HG02623 (cell line): Measurements from ENCODE around the gene HPCAL4.

ENCODE experiments used
- ATAC-seq: cut with Tn5 transposase; IDR thresholded peaks from one replicate; pipeline ENCODE4 v1.9.1; 2021; ENCODE audit warnings: moderate library complexity; ENCODE audit not compliant: unreplicated experiment

Gene HPCAL4

DNA sequence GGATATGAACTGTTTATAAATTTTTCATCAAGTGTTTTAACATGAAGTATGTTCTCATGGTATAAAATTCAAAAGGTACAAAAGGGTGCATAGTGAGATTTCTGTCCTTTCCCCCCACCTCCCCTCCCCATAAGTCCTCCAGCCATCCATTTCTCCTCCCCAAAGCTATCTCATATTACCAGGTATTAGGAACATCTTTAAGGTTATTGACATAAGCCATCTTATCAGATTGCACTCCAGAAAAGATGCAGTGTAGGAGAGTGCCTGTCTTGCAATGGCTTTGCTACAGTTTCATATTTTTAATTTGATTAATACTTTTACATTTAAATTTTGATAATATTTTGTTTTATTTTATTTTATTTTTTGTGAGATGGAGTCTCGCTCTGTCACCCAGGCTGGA, 13.5 kb upstream of the HPCAL4 start:
- ATAC-seq = no peak

DNA sequence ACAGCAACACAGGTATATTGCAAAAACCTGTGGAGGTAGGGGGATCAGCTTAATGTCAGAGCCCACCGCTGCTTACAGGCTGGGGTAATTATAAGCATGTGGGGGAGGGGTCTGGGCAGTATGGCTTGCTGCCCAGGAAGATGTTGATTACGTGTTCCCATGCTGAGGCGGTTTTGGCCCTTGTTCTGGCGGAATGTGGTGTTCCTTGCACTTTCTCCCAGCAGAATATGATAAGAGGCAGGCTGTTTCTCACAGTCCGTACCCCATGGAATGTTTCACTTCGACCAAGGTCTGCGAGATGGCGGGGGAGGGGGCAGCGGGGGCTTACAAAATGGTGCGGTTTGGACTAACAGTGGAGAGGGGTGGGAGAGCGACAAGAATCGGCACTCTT, 9.8 kb upstream of the HPCAL4 start:
- no peak for ATAC-seq

DNA sequence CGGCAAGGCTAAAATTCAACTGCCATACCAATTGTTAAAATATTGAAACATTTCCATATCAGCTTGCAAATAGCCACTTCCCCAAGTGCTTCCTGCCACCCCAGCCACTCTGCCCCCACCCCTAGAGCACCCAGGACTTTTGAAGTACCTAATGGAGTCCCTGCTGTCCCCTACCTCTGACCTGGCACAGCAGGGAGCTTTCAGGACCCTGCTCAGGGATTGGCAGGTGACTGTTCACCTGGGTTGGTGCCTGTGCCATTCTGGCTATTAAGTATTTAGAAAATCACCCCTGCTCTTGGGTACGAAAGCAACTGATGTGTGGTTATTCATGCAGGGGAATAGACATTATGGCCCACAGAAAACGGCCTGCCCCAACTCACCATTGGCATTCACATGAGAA, 9.1 kb upstream of the HPCAL4 start:
- no peak for ATAC-seq

DNA sequence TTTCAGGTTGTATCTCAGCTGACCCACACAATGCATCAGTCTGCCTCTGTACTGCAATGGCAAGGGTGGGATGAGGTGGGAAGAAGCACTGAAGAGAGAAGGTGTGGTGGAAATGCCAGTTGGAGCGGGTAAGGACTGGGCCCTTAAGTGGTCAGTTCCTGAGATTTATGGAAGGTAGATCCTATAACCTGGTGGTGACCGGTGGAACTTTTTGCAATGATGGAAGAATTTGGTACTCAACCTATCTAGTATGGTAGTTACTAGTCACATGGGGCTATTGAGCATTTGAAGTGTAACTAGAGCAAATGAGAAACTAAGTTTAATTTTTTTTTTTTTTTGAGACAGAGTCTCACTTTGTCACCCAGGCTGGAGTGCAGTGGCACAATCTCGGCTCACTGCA, 8.2 kb upstream of the HPCAL4 start:
- ATAC-seq = no peak

DNA sequence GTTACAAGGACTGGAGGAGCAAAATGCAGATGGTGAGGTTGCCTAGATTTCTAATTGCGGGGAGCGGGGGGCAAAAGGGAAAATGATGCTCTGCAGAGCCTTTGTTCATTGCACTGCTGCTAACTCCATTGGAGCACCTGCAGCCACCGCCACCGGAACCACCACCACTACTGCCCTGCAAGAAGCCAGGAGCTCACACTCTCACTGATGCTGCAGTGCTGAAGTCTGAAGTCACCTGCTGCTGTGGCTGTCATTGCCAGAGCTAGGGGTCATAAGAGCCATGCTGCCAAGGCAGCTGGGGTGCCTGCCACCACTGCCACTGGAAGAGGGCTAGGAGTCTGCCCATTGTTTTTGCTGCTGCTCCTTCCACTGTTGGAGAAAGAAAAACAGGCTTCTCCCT, 7.3 kb upstream of the HPCAL4 start:
- ATAC-seq = no peak

DNA sequence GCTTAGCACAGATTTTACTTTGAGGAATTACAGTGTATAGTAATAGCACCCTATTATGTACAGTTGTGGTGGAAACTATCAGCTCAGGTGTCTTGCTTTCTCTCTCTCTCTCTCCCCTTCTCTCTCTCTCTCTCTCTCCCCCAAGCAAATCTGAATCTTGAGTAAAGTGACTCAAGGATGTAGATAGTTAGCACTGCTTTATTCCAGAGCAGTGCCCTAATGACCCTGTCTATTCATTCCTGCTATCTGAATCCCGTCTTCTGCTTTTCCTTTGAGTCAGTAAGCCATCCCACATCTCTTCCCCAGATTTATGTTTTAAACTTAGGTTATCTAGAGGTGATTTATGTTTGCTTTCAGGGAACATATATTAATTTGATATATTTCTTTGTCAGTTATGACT, 5.2 kb upstream of the HPCAL4 start:
- no peak for ATAC-seq

DNA sequence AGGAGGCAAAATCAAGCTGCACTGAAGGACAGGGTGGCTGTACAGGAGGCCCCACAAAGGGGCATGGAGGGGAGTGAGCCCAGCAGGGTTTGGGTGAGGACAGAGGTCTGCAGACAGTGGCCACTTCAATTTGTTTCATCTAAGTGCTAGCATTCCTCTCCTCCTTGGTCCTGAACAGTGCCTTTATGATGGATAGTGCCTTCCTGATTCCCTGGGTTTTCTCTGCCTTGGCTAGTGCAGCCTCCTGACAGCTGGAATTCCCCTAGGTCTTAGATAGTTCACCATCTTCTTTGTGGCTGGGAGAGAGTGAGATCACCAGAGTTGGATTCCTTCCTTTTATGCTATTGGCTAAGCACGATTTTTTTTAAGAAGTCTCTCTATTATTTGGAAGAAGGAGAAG, 3.8 kb upstream of the HPCAL4 start:
- no peak for ATAC-seq

DNA sequence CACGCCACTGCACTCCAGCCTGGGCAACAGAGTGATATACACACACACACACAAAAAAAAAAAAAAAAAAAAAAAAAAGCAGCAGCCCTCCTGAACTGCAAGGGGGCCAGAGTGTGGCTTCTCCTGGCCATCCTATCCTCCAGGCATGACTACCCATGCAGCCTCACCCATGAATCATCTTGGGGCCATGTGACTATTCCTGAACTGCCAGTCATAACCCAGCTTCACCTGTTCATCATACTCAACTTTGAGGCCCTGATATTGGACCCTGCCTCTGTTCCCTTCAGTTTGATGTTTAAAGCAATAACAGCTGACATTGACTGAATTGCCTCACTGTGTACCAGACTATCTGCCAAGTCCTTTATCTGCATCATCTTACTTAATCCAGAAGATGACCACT, 2.8 kb upstream of the HPCAL4 start:
- ATAC-seq = no peak

DNA sequence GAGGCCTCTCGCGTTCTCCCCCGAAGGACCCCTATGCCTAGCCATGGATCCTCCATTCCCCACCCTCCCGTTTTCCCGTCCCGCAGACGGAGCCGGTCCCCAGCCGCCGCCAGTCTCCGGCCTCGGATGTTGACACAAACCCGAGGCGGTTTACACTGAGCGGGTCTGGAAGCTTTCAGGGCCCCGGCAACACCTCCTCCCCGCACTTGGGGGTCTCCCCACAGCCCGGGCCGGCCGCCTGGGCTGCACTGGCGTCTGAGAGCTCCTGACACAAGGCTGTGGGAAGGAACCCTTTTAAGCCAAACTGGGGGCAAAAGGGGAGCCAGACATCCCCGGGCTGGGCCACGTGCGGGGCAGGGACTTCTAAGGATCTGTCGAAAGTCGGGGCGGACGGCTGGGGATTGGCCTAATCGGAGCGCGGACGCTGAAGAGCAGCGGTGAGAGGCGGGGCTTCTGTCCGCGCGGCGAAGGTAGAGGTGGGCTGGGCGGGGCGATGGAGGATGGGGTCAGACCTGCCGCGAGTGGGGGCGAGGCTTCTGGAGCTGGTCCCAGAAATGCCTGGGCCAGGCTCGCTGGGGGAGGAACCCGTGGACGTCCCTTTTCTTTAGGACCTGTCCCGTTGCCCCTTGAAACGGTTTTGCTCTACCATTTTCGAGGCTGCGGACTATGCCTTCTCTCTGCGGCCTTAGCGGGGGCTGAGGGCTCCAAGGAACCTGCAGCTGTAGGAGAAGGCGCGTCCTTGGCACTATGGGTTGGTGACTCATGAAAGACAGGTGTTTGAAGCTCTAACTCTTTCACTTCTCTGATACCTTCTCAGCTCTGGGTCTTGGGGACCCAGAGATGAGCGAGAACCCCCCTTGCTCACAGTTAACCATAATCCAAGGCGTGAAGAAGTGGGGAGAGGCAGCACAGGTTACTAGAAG, 1.2 kb upstream of the HPCAL4 start:
- no peak for ATAC-seq

DNA sequence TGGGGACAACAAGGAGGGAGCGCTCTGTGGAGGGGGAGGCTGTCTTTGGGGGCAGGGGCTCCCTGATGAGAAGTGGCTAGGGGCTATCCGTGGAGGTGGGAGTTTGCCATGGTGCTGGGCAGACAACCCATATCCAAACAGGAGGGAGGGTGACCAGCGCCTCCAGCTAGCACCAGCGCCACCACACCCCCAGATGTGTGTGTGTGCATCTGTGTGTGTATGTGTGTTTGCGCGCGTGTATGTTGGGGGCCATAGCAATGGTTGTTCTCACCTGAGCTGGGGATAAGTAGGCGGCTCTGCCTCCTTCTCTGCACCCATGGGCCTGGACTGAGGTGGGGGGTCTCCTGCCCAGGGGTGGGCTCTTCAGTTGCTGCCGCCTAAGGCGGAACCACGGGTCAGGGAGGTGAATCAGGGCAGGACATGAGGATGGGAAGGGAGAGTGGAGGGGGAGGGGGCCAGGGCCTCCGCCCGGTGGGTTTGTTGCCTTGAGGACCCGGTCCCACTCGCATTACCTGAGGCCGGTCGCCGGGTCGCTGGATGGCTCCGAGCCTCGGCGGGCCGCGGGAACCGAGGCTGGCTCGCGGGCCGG, 345 bp downstream of the HPCAL4 start:
- no peak for ATAC-seq

DNA sequence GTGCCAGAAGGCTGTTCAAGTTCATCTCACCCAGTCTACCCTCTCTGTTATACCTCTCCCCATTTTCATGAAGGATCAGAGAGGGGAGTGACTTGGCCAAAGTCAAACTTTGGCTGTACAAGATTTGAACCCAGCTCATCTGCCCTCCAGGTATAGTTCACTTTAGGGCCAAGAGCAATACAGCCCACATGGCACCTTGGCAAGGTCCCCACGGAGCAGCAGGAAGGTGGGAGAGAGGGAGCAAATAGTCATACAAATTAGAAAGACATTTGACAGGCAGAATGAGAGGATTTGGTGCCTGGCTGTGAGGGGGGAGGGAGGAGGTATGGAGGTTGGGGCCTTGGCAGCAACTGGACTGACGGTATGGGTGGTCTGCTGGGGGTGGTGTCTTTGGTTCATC, 1.0 kb downstream of the HPCAL4 start:
- no peak for ATAC-seq

DNA sequence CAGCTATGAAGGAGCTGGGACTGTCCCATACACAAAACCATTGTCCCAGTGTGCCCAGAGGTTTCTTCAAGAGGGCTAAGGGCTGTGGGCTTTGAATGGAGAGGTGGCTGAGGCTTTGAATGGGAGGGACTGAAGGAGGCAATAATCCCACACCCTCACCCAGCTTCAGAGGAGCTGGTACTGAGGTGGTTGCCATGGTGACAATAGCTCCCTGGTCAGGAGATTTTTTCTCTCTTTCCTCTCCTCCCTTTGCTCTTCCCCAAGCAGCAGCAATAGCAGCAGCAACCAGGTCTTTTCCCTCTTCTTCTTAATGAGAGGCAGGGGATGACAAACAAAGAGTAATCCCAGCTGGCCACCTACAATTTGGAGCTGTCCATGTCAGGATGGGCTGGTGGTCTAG, 1.6 kb downstream of the HPCAL4 start:
- ATAC-seq = no peak

DNA sequence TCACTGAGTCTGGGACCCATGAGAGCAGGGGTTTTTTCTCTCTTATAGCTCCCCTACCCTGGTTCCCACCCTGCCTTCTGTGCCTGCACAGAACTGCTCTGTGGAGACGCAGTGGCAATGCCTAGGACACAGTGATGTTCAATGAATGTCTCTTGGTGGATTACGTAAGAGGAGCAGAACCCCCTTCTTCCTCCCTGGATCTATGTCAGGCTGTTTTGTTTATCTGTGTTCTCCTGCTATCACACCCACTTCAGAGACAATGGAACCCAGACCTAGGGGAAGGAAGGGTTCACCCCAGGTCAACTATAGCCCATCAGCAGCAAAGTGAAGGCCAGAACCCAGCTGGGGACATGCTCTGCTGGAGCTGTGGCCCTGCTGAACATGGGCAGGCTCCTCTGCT, 2.0 kb downstream of the HPCAL4 start:
- ATAC-seq = no peak

DNA sequence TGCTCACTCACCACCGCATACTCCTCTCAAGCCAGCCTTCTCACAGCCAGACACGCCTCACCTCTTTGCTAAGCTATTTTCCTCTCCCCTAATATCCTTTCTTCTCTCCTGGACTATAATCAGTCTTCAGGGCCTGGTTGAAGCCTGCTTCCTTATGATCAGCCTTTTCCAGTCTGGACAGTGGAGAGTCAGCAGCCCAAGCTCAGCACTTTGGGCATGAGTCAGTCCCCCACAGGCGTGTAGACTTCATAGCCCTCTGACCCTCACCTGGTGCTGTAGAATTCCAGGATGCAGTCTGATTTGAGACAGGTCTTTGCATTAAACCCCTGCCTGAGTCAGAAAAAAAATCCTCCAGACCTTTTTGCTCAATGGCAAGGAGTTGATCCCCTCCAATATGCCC, 2.5 kb downstream of the HPCAL4 start:
- ATAC-seq = no peak

DNA sequence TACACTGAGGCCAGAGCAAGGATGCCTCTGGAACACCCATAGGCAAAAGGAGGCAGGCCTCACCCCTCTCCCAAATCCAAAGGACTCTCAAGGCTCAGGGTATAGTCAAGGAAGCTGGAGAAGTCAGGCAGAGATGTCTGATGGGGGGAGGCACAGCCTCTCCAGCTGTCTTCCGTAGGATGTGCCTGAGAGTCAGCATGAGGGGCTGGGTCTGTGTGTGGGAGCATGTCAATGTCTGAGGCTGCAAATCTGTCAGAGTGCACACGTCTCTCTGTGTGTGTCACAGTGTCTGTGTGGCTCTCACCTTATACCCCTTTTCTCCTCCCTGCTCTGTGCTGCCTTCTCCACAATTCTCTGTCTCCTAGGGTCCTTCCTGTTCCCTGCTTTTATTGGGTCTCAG, 4.0 kb downstream of the HPCAL4 start:
- no peak for ATAC-seq

DNA sequence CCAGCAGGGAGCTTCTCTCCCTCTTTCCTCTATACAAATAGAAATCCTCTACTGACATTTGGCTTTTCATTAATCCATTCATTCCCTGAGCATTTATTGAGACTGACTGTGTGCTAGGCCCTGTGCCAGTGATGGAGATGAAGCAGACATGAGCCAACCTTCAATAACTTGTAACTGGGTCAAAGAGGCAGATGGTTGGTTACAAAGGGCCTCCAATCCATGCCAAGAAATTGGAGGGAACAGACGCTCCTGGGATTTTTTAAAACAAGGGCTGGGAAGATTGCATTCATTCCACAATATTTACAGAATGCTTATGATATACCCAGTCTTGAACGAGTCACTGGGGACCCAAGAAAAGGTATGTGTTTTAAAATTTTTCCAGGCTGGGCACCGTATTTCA, 6.2 kb downstream of the HPCAL4 start:
- no peak for ATAC-seq

DNA sequence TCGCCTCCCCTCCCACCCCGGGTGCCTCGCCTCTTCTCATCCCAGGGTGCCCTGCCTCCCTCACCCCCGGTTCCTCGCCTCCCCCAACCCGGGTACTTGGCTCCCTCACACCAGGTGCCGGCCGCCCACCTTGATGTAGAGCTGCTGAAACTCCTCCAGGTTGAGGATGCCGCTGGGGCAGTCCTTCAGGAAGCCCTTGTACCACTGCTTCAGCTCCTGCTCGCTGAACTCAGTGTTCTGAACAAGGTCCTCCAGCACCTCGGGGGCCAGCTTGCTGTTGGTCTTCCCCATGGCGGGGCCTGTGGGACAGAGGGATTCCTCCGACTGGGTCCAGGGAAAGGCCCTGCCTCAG, 6.9 kb downstream of the HPCAL4 start:
- no peak for ATAC-seq

DNA sequence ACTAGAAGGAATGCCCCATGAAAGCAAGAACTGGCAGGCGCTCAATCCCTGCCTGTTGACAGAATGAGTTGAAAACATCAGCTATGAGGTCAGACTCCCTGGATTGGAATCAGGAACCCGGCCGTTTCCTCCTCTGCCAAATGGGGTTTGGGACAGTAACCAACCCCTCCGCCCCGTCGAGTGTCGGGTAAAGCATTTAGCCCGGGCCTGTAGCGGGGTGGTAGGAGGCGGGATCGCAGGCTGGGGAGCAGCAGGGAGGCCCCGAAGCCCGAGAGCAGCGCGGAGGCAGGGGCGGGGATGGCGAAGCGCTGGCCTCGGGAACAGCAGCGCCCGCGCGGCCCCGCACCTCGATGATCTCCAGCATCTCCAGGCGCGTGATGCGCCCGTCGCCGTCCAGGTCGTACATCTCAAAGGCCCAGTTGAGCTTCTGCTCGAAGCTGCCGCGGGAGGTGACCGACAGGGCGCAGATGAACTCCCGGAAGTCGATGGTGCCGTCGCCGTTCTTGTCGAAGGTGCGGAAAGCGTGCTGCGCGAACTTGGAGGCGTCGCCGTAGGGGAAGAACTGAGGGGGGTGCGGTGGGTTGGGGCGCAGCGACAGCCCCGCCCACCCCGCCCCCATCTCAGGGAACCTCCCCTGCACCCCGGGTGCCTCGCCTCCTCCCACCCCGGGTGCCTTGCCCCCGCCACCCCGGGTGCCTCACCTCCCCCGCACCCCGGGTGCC, 7.5 kb downstream of the HPCAL4 start:
- ATAC-seq = no peak

DNA sequence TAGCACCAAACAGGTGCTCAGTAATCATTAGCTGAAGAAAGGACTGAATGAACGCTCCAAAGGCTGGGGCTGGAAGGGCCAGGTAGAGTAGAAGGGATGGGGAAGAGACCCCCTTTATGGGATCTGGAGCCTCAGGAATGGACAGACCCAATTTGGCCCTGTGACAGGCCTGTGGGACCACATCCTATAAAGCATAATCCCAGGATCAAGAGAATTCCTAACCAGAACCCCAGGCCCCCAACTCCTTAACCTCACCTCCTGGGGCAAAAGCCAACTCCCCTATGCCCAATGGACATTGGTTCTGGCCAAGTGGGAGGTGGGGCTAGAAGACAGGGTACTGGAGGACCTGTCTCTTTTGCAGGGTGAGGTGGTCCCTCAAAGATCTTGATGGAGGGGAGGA, 9.2 kb downstream of the HPCAL4 start:
- no peak for ATAC-seq

DNA sequence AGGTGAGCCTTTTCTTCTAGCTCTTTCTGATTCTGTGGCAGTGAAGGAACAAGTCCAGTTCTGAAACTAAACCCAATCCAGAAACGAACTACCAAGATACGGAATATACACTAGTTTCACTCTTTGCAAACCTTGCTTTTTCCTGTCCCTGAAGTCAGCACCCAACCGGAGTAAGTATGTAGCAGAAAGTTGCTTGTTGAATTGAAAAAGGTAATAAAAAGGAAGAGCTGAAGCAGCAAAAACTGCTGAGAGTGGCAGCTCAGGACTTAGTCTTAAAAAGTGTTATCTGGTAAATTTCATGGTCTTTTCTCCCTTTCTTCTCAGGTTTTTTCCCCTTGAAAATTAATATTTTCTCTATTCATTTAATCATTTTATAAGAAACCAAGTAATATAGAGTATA, 9.9 kb downstream of the HPCAL4 start:
- ATAC-seq = no peak

DNA sequence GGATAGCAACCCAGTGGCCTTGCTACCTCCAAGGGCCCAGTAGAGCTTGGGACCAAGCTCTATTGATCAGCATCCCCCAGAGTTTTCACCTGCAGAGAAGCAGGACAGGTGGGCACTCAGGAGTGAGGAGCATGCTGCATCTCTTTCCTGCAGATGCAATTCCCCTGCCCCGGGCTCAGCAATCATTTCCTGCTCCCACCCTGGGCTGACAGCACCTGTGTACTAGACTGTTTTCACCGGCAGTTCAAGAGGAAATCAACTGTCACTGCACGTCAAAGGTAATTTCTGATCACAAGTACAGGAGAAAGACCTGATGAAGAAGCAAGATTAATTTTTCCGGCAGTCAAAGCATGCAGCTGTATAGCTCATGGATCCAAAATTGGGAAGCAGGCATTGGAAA, 10.5 kb downstream of the HPCAL4 start:
- no peak for ATAC-seq

DNA sequence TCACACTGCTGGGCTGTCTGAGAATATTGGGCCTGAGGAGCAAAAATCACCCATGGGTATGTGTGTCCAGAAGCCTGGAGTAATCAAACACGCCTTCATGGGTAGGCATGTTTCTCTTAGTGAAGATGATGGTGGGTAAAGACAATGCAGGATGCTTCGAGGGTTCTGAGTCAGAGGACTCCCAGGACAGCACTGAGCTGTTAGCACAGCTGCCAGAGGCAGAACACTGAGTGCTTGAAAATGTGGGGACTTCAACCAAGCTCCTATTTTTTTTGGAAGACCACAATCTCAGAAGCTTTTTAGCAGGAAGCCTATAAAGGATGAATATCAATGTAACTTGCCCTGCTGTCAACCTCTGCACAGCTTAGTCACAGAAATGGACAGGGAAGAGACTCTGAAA, 11.4 kb downstream of the HPCAL4 start:
- no peak for ATAC-seq
